HL-60/S4 (cell line): Measurements from ENCODE around the gene ITGA2B.

Experiments used
- in situ Hi-C: fragments of 300-500 bp; cut with MboI; formaldehyde crosslinking; loops from 2 replicates; pipeline ENCODE4 v1.14.3; 2022; ENCODE audit warnings: low sequenced_read_pairs

The ITGA2B gene

GRCh38 chr17:44334315-44334714, 55.1 kb downstream of the ITGA2B start:
- in situ Hi-C loops = loop anchor here (25.0 kb wide), 1 partner anchor 122 kb away; the partner anchor contains the start of gene UBTF

GRCh38 chr17:44333371-44333770, 56.1 kb downstream of the ITGA2B start:
- in situ Hi-C loops = loop anchor here (25.0 kb wide), 1 partner anchor 121 kb away; the partner anchor contains the start of gene UBTF

GRCh38 chr17:44331249-44331760, 58.1 kb downstream of the ITGA2B start:
- in situ Hi-C loops = loop anchor here (25.0 kb wide), 1 partner anchor 119 kb away; the partner anchor contains the start of gene UBTF

GRCh38 chr17:44330263-44330662, 59.2 kb downstream of the ITGA2B start:
- in situ Hi-C loops = loop anchor here (25.0 kb wide), 1 partner anchor 118 kb away; the partner anchor contains the start of gene UBTF

- in situ Hi-C loops = loop anchor here (25.0 kb wide), 1 partner anchor 117 kb away; the partner anchor contains the start of gene UBTF
Observed at GRCh38 chr17:44329516-44329915, 59.9 kb downstream of the ITGA2B start.

GRCh38 chr17:44327715-44328449, 61.6 kb downstream of the ITGA2B start:
- in situ Hi-C loops = loop anchor here (25.0 kb wide), 1 partner anchor 116 kb away; the partner anchor contains the start of gene UBTF

GRCh38 chr17:44326861-44327444, 62.5 kb downstream of the ITGA2B start:
- in situ Hi-C loops = loop anchor here (25.0 kb wide), 1 partner anchor 115 kb away; the partner anchor contains the start of gene UBTF

GRCh38 chr17:44324571-44325275, 64.7 kb downstream of the ITGA2B start, which contains the start of gene SLC25A39:
Gene SLC25A39, minus strand, starts transcription at chr17:44324823. Its CDS starts 1,261 bp downstream, at chr17:44323562.
- in situ Hi-C loops = loop anchor here (25.0 kb wide), 1 partner anchor 112 kb away; the partner anchor contains the start of gene UBTF

- in situ Hi-C loops = no loop called here
Observed at GRCh38 chr17:44324092-44324570, 65.3 kb downstream of the ITGA2B start.

- in situ Hi-C loops = no loop called here
Observed at GRCh38 chr17:44323359-44324091, 65.9 kb downstream of the ITGA2B start.

- in situ Hi-C loops = no loop called here
Observed at GRCh38 chr17:44322236-44322895, 67.1 kb downstream of the ITGA2B start.
